HTR-8/SVneo (cell line): Measurements from ENCODE around the gene C16orf86.

ENCODE experiments used
- DNase-seq: peaks from one replicate; pipeline ENCODE4 v3.0.0; 2011; ENCODE audit warnings: low spot score, mixed read lengths; ENCODE audit not compliant: insufficient read length
- FAIRE-seq: peaks from 2 replicates; lab custom pipeline; 2011; peaks lifted over from hg19 to GRCh38; lab: Jason Lieb, UNC

C16orf86 gene

DNA sequence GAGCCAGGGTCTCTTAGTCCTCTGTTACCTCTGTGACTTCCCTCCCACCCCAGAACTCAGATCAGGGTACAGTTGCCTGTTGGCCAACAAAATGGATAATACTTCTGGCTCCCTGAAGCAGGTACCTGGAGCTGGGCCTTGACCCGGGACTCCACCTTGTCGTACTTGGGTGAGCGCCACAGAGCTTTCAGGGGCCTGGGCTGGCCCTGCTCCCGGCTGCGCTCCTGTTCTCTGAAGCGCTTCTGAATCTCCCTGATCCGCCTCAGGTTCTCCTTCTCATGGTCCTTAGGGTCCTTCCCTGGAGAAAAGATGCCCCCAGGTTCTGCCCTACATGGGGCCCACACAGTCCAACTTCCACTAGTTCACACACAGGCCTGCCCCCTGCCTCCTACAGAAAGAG, 1.7 kb upstream of the C16orf86 start:
- FAIRE-seq (no peak), DNase-seq (no peak)

- FAIRE-seq = peak; percentile 67
- DNase-seq = no peak
Measured at GRCh38 chr16:67665598-67665997, 1.0 kb upstream of the C16orf86 start.

- FAIRE-seq = no peak
- peak; percentile 41 for DNase-seq
Measured at GRCh38 chr16:67666032-67666551, 522 bp upstream of the C16orf86 start.

- FAIRE-seq (no peak), DNase-seq (no peak)
Measured at GRCh38 chr16:67667453-67667816, 821 bp downstream of the C16orf86 start.

- DNase-seq = peak; percentile 83
- FAIRE-seq = no peak
Measured at GRCh38 chr16:67667817-67668494, 1.3 kb downstream of the C16orf86 start.

GRCh38 chr16:67668495-67669157, 2.0 kb downstream of the C16orf86 start:
- FAIRE-seq (no peak), DNase-seq (no peak)

- DNase-seq = no peak
- FAIRE-seq = no peak
Measured at GRCh38 chr16:67669499-67670101, 3.0 kb downstream of the C16orf86 start.

GRCh38 chr16:67672306-67672705, 5.7 kb downstream of the C16orf86 start:
- FAIRE-seq (no peak), DNase-seq (no peak)

GRCh38 chr16:67672739-67673662, 6.4 kb downstream of the C16orf86 start:
- peak; percentile 82 for DNase-seq
- FAIRE-seq = peak; percentile 66

- DNase-seq (no peak), FAIRE-seq (no peak)
Measured at GRCh38 chr16:67673712-67674580, 7.3 kb downstream of the C16orf86 start.

GRCh38 chr16:67674851-67675578, 8.4 kb downstream of the C16orf86 start:
- FAIRE-seq (no peak), DNase-seq (no peak)

DNA sequence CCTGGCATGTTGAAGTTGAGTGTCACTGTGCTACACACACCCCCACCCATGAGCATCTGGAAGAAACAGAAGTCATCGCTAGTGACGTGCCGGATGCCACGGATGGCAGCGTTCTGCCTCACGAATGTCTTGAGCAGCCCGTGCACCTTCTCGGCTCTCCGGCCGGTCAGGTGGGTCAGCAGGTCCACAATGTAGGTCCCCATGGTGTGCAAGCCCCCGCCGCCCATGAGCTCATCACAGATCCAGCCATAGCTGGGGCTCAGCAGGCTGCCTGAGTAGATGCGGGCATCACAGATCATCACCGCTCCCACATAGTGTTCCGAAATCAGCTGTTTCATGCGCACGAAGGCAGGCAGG, 8.9 kb downstream of the C16orf86 start:
- no peak for FAIRE-seq
- DNase-seq = no peak

- FAIRE-seq (no peak), DNase-seq (no peak)
Measured at GRCh38 chr16:67675999-67676398, 9.4 kb downstream of the C16orf86 start.

GRCh38 chr16:67676516-67676915, 9.9 kb downstream of the C16orf86 start:
- DNase-seq = no peak
- no peak for FAIRE-seq

- no peak for DNase-seq
- FAIRE-seq = no peak
Measured at GRCh38 chr16:67676939-67677338, 10.3 kb downstream of the C16orf86 start.

- DNase-seq (no peak), FAIRE-seq (peak; percentile 33)
Measured at GRCh38 chr16:67677712-67678111, 11.1 kb downstream of the C16orf86 start.

DNA sequence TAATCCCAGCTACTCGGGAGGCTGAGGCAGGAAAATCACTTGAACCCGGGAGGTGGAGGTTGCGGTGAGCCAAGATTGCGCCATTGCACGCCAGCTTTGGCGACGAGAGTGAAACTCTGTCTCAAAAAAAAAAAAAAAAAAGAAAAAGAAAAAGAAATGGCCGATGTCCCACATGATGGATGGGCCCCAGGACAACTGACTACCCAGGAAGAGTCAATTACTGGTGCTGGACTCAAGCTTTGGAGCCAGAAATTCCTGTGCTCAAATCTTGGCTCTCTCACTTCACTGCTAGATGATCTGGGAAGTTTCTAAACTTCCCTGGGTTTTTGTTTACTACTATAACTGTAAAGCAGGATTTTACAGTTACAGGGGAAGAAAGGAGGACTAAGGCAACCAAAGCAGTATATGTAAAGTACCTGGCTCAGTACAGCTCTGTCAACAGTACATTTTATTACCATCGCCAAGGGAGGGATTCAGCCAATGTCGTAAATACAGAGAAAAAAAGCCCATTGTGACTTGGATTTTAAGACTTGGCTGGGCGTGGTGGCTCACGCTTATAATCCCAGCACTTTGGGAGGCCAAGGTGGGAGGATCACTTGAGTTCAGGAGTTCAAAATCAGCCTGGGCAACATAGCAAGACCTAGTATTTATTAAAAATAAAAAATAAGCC, 11.9 kb downstream of the C16orf86 start:
- DNase-seq (no peak), FAIRE-seq (no peak)
